GM19455 (cell line): Measurements from ENCODE around the gene GIPC1.
"Not testable (repeated sequence)": the region's sequence is repeated elsewhere in the genome, so short reads cannot be mapped to it uniquely, and the experiment has no call there.

Experiments used
- ATAC-seq: cut with Tn5 transposase; IDR thresholded peaks from one replicate; pipeline ENCODE4 v1.9.1; 2021; ENCODE audit not compliant: unreplicated experiment

The GIPC1 gene

DNA sequence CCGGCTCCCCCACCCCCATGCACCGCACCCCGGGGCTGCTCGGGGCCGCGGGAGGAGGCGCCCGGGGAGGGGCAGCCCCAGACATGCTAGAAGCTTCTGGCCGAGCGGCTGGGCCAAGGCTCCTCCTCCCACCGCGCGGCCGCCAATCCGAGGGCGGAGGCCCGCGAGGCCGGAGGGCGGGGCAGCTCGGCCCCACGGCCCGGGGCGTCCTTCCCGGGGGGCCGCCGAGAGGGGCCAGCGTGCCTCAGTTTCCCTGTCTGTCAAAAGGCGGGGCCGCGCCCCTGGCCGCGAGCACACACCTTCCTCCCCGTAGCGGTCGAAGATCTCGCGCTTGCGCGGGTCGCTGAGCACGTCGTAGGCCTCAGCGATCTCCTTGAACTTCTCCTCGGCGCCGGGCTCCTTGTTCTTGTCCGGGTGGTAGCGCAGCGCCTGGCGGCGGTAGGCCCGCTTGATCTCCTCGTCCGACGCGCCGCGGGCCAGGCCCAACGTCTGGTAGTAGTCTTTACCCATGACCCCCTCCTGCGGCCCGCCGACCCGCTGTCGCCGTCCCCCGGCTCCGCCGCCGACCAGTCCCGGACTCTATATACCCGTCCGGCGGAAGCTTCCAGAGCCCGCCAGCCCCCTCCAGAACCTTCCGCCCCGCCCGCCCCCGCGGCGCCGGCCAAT lies 22.0 kb upstream of the GIPC1 start, which contains the start of gene DNAJB1:
DNAJB1 (minus strand) TSS at position 558 of the 666 bp plus-strand sequence; CDS start at position 510, 48 bp downstream.
- ATAC-seq = peak; percentile 61

DNA sequence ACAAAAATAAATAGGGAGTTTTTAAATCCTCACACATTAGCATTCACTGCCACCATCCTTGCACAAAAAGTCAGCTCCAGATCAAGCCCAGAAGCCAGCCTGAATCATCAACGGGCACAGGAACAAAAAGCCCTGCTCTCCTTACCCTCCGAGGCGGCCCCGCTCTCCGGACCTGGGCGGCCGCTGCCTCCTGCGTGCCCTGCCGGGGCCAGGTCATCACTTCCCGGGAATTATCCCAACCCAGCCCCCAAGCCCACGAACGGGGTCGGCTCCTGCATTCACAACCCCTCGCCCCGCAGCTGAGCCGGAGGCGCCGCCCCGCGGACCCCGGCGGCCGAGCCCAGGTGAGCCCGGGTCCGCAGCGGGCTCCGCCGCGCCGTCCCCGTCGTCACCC lies 21.5 kb upstream of the GIPC1 start:
- no peak for ATAC-seq

DNA sequence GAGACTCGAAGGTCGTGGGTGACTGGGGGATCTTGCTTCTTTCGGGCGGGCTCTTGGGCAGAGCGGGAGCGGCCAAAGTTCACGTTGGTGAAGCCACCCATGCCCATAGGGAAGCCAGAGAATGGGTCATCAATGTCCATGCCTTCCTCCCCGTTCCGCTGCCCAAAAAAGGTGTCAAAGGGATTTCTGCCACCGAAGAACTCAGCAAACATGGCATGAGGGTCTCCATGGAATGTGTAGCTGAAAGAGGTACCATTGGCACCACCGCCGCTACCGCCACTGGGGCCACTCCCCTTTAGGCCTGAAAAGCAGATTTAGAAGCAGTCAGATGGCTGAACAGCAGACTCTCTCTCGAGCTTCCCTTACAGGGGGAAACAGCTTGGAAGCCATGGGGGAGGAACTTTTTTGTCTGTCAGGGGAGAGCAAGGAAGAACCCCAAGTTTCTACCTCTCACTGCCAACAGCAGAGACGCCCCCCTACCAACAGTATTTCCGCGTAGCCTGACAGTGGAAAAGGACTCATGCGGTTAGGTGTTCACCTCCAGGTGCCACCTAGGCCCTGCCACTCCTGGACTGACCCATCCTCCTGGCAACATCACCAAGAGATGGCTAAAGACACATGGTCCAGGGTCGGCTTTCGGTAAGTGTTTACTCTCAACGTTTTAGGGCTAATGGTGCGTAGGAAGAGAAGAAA lies 21.0 kb upstream of the GIPC1 start:
- ATAC-seq = no peak

DNA sequence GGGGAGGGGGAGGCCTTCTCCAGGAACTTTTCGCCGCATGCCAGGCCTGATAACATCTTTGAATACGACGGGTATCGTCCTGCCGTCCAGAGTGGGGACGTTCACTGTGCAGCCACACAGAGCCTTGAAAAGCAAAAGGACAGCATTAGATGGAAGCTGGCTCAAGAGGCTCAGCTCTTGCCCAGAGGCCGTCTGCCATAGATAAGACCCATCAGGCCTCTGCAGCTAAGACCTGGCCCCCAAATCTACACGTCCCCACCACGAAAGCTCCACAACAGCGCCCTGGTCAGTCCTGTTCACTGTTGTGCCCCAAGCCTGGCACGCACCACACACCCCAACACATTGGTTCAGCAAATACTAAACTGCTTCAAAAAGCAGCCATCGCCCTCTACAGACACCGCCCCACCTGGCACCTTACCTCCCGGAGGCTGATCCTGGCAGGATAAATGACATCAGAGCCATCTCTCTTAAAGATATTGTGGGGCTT lies 20.2 kb upstream of the GIPC1 start:
- ATAC-seq = no peak

DNA sequence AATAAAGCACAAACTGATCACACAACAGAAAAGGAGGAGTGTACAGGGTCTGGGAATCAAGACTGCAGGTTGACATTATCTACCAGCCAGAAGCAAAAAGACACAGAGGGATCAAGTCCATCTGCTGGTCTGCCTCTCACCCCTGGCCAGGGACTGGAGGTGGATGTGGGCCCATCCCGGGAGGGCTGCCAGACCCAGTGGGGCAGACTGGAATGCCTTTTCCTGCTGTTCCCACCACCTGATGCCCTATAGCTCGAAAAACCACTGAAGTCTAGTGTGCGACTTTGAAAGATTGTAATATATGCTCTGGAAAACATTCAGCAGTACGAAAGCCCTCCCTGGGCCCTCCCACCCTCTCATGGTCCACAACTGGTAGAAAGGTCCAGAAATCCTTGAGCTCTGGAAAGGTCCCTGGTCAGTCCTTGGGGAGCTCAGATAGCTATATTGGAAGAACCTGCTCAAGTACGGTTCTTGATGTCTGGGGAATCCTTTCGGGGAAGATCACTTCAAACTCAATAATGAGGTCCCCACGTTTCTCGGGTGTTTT lies 19.6 kb upstream of the GIPC1 start:
- ATAC-seq = no peak

DNA sequence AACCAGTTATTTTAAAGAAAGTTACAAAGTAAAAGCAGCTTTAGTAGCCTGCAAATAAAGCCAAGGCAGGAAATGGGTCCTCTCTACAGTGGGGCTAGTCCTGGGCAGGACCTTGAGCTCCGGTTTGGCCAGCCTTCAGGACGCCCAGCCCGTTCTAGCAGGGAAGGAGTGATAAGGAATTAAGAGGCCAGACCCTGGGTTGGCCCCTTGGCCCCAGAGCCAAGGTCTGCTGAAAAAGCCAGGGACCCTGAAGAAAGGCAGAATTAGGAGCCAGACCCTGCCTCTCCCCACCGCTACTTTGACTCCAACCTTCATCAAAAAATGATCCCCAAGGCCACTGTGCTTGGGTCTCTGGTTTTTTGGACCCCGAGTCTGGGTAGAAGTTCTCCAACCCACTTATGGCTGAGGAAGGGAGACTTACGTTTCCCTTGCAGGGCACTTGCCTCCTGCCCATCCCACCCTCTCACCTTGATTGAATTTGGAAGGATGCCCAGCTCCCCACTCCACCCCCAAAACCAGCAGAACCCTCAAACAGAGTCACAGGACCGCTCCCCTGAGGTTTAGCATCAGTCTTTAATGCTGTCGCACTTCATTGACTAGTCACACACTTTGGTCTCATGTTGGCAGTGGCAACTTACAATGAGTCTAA lies 18.4 kb upstream of the GIPC1 start:
- no peak for ATAC-seq

DNA sequence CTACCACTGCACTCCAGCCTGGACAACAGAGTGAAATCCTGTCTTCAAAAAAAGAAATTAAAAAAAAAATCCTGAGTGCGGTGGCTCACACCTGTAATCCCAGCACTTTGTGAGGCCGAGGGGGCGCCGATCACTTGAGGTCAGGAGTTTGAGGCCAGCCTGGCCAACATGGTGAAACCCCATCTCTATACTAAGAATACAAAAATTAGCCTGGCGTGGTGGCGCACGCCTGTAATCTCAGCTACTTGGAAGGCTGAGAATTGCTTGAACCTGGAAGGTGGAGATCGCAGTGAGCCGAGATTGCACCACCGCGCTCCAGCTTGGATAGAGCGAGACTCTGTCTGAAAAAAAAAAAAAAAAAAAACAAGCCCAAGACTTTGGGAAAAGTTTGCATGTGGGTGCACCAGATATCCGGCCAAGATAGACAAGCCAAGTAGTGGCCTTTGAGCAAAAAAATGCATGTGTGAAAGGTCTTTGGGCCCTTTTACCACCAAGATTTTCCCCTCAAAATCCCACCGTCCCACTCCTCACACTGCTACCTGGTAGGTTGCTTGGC lies 16.6 kb upstream of the GIPC1 start:
- ATAC-seq = no peak

DNA sequence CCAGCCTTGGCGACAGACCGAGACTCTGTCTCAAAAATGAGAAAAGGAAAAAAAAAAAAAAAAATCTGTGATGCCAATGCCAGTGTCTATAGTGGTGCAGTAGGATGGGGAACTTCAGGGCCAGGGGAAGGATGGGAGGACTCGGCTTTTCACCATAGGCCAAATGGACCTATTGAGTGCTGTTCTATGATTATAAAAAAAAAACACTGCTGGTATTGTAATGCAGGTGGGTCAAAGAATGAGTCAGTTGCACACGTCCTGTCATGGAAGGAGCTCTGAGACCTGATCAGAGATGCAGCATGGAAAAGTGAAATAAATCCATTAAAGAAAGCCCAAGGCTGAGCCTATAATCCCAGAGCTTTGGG lies 15.3 kb upstream of the GIPC1 start:
- ATAC-seq = no peak

DNA sequence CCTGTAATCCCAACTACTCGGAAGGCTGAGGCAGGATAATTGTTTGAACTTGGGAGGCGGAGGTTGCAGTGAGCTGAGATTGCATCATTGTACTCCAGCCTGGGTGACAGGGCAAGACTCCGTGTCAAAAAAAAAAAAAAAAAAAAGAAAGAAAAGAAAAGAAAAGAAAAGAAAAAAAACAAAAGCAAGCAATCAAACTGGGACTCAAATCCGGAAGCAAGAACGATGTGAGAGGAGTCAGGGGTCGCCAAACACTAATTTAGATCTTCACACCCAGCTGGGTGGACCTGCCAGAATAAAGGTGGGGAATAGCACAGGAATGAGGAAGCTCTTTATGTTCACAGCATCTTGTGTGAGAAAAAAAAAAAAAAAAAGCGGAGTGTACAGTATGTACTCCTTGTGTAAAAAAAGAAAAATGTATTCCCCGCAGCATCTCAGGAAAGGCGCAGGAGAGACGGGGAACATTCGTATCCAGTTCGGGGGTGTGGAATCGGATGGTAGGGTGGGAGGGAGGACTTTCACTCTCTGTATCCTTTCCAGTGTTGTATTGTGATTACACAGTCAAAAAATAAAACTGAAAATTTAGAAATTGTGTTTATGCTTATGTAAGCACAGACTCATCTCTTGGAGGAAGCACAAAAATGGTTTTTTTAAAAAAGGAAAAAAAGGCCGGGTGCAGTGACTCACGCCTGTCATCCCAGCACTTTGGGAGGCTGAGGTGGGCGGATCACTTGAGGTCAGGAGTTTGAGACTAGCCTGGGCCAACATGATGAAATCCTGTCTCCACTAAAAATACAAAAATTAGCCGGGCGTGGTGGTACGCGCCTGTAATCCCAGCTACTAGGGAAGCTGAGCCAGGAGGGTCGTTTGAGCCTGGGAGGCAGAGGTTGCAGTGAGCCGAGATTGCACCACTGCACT lies 14.6 kb upstream of the GIPC1 start:
- ATAC-seq = no peak

DNA sequence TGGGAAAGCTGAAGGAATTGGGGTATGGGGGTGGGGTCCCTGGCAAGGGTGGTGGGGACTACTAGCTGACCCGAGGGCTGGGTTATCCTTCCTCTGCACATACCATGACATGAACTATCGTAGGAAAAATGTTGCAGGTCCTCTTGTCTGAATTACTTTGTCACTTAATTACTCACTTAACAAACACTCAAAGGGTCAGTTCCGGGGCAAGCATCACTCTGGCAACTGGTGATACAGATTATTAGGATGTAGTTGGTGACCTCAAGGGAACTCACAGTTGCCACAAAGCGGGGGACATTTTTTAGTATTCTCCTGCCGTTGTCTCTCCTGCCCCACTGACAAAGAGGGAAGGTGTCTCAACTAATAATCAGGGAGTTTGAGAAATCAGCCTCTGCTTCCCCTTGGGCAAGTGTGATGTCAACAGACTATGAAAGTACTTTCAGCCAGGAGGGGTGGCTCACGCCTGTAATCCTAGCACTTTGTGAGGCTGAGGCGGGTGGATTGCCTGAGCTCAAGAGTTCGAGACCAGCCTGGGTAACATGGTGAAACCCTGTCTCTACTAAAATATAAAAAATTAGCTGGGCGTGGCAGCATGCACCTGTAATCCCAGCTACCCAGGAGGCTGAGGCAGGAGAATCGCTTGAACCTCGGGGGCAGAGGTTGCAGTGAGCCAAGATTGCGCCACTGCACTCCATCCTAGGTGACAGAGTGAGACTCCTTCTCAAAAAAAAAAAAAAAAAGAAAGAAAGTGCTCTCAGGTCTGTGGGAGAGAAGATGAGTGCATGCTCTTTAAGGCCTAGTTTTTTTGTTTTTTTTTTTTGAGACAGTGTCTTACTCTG lies 12.0 kb upstream of the GIPC1 start:
- no peak for ATAC-seq

DNA sequence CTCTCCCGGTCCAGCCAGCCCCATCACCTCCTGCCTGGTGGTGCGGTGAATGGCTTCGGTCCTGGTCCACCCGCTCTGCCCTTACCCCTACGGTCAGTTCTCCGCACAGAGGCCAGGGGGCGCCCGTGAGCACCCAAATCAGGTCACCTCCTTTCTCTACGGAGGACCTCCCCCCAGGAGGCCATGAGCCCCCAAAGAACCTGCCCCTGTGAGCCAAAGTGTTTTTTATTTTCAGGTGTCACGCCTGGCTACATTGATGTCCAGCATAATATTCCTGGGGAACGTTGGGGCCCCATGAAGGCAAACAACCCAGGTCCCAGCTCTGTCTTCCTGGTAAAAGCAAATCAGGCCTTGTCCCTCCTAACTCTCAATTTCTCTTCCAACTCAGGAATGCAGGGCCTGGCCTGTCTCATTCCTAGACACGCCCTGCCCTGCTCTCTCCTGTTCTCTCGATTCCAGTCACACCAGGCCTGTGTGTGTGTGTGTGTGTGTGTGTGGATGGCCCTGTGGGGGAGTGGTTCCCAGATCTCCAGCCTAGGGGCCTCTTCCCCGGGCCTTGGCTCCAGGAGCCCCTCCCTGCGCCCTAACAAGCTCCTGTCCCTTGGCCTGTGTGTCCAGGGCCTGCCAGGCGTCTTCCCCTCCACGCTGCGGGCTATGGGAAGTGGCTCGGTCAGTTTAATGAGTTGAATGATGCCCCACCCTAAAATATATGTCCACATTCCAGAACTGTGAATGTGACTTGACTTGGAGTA lies 9.7 kb upstream of the GIPC1 start:
- no peak for ATAC-seq

DNA sequence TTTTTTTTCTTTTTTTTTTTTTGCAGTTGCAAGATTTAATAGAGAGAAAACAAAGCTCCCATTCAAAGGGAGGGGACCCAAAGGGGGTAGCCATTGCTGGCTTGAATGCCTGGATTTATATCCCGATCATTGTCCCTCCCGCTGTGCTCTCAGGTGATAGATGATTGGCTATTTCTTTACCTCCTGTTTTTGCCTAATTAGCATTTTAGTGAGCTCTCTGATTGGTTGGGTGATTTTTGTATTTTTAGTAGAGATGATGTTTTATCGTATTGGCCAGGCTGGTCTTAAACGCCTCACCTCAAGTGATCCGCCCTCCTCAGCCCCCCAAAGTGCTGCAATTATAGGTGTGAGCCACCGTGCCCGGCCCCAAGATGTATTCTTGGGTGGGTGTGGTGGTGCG lies 8.6 kb upstream of the GIPC1 start:
- ATAC-seq = not testable (repeated sequence)

DNA sequence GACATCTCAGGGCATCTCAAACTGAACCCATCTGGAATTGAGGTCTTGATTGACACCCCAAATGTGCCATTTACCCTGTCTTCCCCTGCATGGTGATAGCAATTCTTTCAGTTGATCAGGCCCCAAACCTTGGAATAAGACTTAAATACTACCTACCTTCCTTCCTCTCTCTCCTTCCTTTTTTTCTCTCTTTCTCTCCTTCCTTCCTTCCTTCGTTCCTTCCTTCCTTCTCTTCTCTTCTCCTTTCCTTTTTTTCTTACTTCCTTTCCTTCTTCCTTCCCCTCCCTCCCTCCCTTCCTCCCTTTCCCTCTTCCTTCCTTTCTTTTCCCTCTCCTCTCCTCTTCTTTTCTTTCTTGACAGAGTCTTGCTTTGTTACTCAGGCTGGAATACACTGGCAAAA lies 7.4 kb upstream of the GIPC1 start:
- ATAC-seq = no peak

DNA sequence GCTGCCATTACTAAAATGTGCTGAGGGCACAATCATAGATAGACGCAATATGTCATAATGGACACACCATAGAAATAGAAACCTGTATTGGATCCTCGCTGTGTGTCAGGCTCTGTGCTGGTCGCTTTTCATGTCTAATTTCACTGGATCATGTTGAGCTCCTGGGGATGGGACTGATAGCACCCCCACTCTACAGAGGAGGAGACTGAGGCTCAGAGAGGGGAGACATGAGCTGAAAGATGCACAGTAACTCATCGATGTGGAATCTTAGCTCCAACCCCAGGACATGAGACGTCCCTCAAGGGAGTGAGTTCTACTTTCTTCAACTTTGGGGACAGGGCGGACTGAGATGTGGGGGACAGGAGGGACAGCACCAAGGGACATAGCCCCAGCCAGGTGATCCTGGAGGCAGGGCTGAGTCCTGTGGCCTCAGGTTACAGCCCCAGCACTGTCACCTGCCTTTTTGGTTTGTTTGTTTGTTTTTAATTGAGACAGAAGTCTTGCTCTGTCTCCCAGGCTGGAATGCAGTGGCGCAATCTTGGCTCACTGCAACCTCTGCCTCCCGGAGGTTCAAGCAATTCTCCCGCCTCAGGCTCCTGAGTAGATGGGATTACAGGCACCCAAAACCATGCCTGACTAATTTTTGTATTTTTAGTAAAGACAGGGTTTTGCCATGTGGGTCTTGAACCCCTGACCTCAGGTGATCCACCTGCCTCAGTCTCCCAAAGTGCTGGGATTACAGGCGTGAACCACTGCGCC lies 6.6 kb upstream of the GIPC1 start:
- no peak for ATAC-seq

DNA sequence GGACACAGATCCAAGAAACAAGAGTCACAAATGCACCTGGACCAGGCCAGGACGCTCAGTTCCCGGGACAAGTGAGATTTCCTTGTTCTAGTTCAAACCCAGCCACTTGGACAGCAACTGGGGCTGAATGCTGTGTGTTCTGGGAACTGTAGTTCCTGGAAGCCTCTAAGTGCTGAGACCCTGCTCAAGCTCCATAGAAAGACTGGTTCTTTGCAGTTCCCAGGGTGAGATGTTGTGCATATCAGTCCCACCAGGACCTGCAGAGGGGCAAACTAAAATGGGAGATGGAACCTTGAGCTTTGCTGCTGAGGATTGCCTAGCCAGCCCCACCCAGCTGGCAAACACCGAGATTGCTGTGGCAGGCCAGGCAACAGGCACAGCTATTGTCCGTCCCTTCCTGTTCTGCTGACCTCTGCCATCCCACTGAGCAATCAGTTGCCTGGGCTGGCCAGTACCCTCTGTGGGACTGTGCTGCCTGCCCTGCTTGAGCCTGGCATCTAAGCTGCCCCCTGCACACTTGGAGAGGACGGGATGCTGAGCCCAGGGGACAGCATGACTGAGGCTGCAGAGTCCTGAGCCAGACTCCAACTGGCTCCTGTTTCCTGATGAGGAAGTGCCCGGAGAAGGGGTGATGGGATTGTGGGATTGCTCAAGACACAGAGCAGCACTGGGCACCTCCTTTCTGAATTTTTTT lies 1.4 kb upstream of the GIPC1 start:
- ATAC-seq = no peak

DNA sequence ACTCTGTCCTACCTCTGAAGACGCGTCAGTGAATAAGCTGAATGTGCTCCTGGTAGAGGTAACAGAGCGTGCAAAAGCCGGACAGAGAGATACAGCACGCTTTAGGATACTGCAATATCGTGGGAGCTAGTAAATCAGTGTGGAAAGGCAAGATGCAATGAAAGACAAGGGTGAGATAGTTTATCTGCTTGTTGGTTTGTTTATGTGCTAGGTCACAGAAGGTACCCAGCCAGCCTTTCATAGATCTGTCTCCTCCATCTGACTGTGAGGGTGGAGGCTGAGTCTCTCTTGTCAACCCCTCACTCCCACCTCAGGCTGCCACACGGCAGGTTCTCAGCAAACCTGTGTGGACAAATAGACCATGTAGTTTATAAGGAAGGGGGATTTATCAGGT lies 904 bp upstream of the GIPC1 start:
- no peak for ATAC-seq

DNA sequence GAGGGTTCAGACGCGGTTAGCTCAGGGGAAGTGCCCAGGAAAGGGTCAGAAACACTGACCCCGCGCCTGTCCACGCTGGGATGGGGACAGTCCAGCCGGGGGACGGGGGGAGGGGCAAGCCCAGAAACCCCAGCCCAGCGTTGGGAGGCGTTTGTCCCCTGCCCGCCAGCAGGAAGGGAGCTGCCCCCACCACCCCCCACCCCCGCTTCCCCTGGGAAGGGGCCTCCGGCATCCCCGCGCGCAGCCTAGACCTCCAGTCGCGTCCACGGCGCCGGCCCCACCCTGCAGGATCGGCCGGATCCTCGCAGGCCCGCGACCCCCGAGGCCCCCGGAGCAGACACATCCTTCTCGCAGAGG lies 277 bp downstream of the GIPC1 start:
- no peak for ATAC-seq
